ENCODE measurements around the gene FEV.

- TF ChIP-seq CTCF (IDR thresholded peaks at IDR 0.05; ENCODE audit: extremely low read depth in 1 of 2, insufficient read depth in 1 of 2, low read depth in 1 of 2, low read length in 2 of 2): no peak
- no peak for TF ChIP-seq POLR2AphosphoS5 (IDR thresholded peaks at IDR 0.05; ENCODE audit: insufficient read depth, low read depth, low read length)
- TF ChIP-seq MYC (IDR thresholded peaks at IDR 0.05; ENCODE audit: low read depth, low read length): no peak
- no peak for TF ChIP-seq POLR2A (IDR thresholded peaks at IDR 0.05; ENCODE audit: low read depth, low read length)
Observed at GRCh38 chr2:218944759-218945404, 40.1 kb downstream of the FEV start.
